ENCODE measurements around the gene IDI1.
"Not testable (repeated sequence)": the region's sequence is repeated elsewhere in the genome, so short reads cannot be mapped to it uniquely, and the experiment has no call there.

Gene IDI1

GRCh38 chr10:1033601-1034000 is 15.3 kb downstream of the IDI1 start:
- DNase-seq = no peak

DNA sequence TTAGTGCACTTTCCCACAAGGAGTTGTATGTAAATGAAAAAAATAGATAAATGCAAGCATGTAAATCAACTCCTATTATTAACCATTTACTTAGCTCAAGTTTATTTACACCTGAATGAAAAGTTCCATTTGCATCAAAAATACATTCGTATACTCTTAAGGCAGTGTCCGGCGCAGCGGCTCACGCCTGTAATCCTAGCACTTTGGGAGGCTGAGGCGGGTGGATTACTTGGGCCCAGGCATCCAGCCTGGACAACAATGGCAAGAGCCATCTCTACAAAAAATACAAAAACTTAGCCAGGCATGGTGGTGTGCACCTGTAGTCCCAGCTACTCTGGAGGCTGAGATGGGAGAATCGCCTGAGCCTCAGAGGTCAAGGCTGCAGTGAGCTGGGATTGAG is 19.1 kb downstream of the IDI1 start:
- DNase-seq = no peak

DNA sequence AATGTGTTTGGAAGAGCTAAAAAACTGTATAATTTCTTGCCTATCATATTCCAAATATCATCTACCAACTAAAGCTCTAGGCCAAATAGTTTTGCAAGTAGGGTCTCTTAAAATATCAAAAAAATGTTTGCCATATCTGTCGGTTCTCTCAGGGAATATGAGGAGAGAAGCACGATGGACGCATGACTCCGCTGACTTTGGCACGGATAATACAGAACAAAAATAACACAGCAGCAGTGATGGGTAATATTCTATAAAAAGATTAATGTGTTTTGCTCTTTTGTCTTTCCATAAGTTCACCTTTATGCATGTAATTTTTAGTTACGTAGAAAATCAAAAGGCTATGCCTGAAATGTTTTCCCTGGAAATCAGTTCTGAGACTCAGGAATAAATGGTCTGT is 22.3 kb downstream of the IDI1 start:
- no peak for DNase-seq

- DNase-seq = no peak
These were observed 23.2 kb downstream of the IDI1 start, which contains the start of gene IDI2 for GRCh38 chr10:1025683-1026082. IDI2 (minus strand) TSS chr10:1025859; CDS start chr10:1024723, 1,136 bp downstream.

GRCh38 chr10:1024103-1024502 is 24.8 kb downstream of the IDI1 start:
- no peak for DNase-seq

- no peak for DNase-seq
These were observed 26.5 kb downstream of the IDI1 start for GRCh38 chr10:1022413-1022812.

DNA sequence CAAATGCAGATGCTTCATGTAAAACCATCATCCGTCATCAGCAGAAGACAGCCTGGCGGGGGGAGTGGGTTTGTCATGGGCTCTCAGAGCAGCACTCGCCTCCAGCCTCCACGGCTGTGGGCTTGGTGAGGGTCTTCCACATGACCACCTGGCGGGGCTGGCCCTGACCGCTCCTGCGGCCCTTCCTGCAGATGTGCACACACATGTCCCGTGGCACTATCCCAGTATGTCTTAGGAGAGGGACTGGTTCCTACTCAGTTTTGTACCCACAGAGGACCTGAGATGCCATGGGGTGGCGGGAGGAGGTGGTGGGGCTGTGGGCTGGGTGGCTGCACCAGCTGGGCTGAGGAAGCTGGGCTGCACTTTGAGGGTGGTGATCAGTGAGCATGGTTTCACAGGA is 28.0 kb downstream of the IDI1 start:
- DNase-seq = no peak

DNA sequence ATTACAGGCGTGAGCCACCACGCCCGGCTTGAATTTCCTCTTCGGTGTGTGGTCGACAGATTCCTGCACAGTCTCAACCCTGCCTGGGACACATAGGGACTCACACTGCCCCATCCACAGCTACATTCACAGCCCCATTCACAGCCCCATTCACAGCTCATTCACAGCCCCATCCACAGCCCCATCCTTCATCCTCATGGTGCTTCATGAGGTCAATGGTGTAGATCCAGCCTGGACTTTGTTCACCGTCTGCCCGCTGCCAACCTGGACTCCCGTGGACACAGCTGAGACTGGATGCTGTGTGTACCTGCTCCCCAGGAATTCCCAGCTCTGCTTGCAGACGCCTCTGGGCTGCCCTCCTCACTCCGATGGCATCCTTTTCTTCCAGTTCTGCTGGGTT is 28.5 kb downstream of the IDI1 start:
- DNase-seq = no peak

- DNase-seq = no peak
These were observed 29.6 kb downstream of the IDI1 start for GRCh38 chr10:1019362-1019761.

- no peak for DNase-seq
These were observed 33.2 kb downstream of the IDI1 start for GRCh38 chr10:1015688-1016087.

DNA sequence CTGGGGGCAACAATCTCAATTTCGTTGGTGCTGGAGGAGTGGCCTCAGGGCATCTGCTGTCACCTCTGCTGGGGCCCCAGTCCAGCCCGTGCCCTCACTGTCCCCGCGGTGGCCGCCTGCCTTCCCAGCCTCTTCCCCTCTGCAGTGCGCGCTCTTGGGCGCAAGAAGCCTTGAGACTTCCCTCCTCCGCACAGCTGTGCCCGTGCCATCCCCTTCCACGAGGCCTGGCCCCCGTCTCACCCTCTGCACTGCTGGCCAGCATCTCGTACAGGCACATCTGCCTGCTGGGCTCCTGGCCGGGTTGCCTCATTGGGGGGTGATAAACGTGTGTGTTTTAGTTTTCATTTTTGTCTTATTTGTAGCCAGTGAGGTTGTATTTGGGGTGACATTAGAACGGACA is 37.2 kb downstream of the IDI1 start:
- no peak for DNase-seq

DNA sequence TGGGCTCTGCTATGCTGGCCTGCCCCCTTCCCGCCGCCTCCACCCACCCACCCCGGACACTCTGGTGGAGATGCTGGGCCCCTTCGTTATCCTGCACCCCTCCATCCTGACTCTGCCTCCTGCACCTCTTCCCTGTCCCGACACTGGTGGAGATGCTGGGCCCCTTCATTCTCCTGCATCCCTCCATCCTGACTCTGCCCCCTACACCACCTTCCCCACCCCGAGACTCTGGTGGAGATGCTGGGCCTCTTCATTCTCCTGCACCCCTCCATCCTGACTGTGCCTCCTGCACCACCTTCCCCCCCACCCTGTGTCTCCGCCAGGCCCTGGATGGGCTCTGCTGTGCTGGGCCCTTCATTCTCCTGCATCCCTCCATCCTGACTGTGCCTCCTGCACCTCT is 38.2 kb downstream of the IDI1 start:
- DNase-seq = no peak

DNA sequence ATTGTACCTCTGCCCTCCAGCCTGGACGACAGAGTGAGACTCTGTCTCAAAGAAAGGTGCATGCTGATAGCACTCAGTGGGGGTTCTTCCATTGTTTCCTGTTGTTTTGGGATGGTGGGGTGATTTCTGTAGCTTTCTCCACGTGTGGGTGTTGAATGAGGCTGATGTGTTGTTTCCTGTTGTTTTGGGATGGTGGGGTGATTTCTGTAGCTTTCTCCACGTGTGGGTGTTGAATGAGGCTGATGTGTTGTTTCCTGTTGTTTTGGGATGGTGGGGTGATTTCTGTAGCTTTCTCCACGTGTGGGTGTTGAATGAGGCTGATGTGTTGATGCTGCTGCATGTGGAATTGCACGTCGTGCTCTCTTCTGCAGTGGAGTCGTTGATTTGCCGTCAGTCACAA is 39.0 kb downstream of the IDI1 start:
- DNase-seq = not testable (repeated sequence)

GRCh38 chr10:1009071-1009494 is 39.8 kb downstream of the IDI1 start:
- no peak for DNase-seq

DNA sequence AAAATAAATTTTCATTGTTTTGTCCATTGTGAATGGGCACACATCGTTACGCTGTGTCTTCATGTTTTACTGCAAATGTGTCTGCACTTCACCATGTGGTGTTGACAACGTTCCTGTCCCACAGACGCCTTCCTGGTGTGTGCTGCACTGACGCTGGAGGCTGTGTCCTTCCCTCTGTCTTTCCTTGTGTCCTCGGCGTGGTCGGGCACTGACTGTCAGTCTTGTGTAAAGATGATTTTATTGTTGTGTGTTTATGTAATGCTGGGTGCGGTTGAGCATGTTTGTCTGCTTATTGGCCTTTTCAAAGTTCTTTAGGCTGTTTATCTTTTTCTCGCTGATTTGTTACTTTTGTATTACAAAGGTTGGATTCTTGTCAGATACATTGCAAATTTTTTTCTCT is 41.3 kb downstream of the IDI1 start:
- DNase-seq = no peak

DNA sequence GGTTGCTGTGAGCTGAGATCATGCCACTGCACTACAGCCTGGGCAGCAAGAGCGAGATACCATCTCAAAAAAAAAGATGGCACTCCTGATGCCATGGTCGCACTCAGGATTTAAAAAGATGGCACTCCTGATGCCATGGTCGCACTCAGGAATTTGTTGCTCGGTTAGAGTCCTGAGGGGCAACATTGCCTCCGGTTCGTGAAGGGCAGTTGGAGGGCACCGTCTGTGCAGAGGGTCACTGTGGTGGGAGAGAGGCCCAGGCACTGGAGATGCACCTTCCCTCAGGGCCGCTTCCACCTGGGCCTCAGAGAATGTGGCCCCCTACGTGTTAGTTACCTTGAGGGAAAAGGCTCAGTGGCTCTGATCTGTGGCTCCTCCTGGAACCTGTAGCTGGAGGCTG is 42.3 kb downstream of the IDI1 start:
- no peak for DNase-seq

DNA sequence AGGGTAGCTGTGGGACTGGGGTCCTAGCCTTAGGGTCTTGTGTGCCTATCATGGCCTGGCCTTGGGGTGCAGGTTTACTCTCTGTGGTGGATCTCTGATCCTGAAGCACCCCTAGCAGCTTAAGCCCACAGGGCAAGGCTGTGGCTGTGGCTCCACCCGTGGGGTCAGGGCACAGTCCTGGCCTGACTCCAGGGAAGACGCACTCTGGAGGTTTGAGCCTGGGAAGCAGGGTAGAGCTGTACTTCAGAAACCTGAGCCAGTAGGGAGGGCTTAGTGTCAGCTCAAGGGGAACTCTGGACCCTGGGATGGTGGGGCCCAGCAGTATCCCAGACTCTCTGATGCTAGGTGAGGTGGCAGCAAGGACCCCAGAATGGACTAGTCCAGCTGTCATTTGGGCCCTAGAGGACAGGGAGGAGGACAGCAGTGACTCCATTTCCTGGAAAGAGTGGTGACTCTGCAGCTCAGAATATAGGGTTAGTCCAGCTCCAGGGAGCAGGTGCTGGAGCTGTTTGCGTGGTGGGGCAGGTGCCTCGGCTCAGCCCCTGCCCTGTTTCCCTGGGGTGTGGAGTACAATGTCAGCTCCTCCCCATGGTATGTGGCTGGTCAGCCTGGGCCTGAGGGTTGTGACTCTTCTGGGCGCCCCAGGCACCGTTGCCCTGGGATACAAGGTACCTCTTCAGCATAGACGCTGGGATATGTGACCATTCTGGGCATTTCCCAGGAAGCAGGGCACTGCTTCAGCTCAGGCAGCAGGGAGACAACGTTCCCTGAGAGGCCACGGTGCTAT is 44.8 kb downstream of the IDI1 start:
- no peak for DNase-seq

GRCh38 chr10:1002425-1003006 is 46.4 kb downstream of the IDI1 start:
- DNase-seq = no peak

GRCh38 chr10:997266-998022 is 51.5 kb downstream of the IDI1 start:
- DNase-seq = no peak

DNA sequence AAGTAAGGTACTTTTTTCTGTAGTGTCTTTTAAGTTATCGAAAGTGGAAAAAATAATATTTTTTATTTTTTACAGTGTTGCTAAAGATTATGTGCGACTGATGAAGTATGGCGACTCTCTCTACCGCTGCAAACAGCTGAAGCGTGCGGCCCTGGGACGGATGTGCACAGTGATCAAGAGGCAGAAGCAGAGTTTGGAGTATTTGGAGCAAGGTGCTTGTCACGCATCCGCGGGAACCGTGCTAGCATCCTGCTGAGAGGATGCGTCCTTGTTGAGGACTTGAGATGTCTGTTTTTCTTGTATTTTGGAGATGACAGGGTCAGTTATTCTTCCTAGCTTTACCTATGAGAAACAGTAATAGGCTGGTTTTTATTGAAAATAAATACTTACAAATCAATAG is 52.9 kb downstream of the IDI1 start:
- DNase-seq = no peak

- DNase-seq = no peak
These were observed 53.4 kb downstream of the IDI1 start for GRCh38 chr10:995559-995926.

- no peak for DNase-seq
These were observed 53.9 kb downstream of the IDI1 start for GRCh38 chr10:994836-995558.

- DNase-seq = no peak
These were observed 56.0 kb downstream of the IDI1 start for GRCh38 chr10:992871-993270.
